Lower lobe of right lung (tissue), 2 donors: Measurements from ENCODE around the gene NUP214. TPM values are rescaled to one million over a fixed set of nuclear protein-coding genes. Genes with fewer than 3 reads are reported as not detected.

ENCODE experiments used
- ATAC-seq, 2 donors: fragments of 200-7000 bp; cut with Tn5 transposase; one replicate each; pipeline ENCODE4 v1.9.1; 2020 to 2022; ENCODE audit warnings: mild to moderate bottlenecking in 2 of 2, moderate library complexity in 2 of 2
- DNase-seq: peaks from one replicate; pipeline ENCODE4 v3.0.0-alpha.2; 2020
- H3K27ac ChIP-seq: fragments of 200-600 bp; one replicate; pipeline ENCODE4 v1.8.0; 2022
- H3K27me3 ChIP-seq: fragments of 200-600 bp; one replicate; pipeline ENCODE4 v1.8.0; 2022; ENCODE audit warnings: low read depth
- H3K36me3 ChIP-seq: fragments of 200-600 bp; one replicate; pipeline ENCODE4 v1.8.0; 2022; ENCODE audit warnings: mild to moderate bottlenecking
- H3K4me1 ChIP-seq: fragments of 200-600 bp; one replicate; pipeline ENCODE4 v1.8.0; 2022
- H3K4me3 ChIP-seq: fragments of 200-600 bp; one replicate; pipeline ENCODE4 v1.8.0; 2022; ENCODE audit warnings: mild to moderate bottlenecking
- H3K9me3 ChIP-seq: fragments of 200-600 bp; one replicate; pipeline ENCODE4 v1.8.0; 2022
- intact Hi-C: fragments of 100-400 bp; cut with DNase I; formaldehyde crosslinking; loops from one replicate; pipeline ENCODE4 v1.11.0; 2022
- total RNA-seq: library from RNA; stranded (reverse); fragmentation: NEBNext Ultra II Directional; extraction: Animal tissue kit (Norgen Biotek cat#: 25700); gene quantifications from one replicate; pipeline ENCODE4 v1.2.1, GENCODE V29; 2021
- TF ChIP-seq, protein P1 (sequence below): fragments of 200-600 bp; IDR thresholded peaks from one replicate; pipeline ENCODE4 v1.8.0; 2022; ENCODE audit warnings: antibody characterized with exemption, mild to moderate bottlenecking
- donor health status: DM: no; HTN: yes; CAD: no; lungs with severe emphysema.

The NUP214 gene
- total RNA-seq, 1 donor from 2014 or later, result 61.4 TPM

DNA sequence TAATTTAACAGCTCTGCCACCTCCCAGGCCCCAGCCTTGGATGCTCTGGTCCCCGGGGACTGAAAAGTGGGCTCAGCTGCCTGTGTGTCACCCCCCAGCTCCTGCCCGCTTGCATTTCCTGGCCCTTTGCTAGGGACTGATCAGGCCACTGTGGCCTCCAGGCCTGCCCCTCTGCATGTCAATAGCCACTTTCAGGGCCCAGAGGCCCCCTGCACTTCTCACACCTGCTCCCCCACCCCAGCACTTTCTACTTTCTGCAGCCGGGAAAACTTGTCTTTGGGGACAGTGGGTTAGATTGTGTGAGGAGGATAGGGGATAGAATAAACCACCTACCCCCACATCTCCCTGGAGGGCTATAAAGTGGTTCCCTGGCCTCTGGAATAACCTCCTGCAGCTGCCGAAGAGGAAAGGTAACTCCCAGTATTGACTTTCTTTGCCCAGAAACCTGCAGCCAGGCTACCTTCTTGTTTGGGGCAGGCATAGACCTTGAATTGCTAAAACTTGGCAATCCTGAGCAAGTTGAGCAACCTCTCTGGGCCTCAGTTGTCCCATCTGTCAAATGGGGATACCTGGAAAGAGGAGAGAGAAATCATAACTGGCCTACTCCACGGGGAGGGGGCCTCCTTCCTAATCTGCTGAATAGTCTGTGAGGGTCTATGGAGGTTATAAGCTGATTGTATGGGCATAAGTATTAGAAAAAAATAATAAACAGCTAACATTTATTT lies 21.2 kb upstream of the NUP214 start:
- Histone ChIP-seq H3K4me1 (no peaks in the 10 kb centered on the region), H3K4me3 (no peak overlapping the region), H3K9me3 (no peaks in the 10 kb centered on the region), H3K27me3 (no peaks in the 10 kb centered on the region), H3K36me3 (no peaks in the 10 kb centered on the region), H3K27ac (no peak overlapping the region)
- no peak for DNase-seq
- TF ChIP-seq, protein P1, sequence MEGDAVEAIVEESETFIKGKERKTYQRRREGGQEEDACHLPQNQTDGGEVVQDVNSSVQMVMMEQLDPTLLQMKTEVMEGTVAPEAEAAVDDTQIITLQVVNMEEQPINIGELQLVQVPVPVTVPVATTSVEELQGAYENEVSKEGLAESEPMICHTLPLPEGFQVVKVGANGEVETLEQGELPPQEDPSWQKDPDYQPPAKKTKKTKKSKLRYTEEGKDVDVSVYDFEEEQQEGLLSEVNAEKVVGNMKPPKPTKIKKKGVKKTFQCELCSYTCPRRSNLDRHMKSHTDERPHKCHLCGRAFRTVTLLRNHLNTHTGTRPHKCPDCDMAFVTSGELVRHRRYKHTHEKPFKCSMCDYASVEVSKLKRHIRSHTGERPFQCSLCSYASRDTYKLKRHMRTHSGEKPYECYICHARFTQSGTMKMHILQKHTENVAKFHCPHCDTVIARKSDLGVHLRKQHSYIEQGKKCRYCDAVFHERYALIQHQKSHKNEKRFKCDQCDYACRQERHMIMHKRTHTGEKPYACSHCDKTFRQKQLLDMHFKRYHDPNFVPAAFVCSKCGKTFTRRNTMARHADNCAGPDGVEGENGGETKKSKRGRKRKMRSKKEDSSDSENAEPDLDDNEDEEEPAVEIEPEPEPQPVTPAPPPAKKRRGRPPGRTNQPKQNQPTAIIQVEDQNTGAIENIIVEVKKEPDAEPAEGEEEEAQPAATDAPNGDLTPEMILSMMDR, result no peak
- intact Hi-C loops, result no loop called here
- ATAC-seq, result no peak

DNA sequence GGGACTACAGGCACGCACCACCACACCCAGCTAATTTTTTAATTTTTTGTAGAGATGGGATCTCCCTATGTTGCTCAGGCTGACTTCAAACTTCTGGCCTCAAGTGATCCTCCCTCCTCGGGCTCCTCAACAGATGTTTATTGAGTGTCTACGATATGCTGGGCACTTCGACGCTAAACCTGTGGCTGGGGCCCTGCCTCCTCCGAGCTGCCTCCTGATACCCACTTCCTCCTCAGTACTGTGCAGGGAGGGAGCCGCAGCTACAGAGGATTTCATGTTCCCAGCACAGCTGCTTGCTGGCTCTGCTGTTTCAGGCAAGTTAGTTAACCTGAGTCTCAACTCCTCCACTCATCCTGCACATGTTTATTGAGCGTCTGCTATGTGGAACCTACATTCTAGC lies 19.4 kb upstream of the NUP214 start:
- H3K4me3 ChIP-seq, result no peak overlapping the region
- TF ChIP-seq, protein P1, result no peak
- H3K27me3 ChIP-seq, result peaks cover 4% of the 10 kb centered on the region
- ATAC-seq, result no peak
- no peak overlapping the region for H3K27ac ChIP-seq
- no peak for DNase-seq
- no peaks in the 10 kb centered on the region for H3K9me3 ChIP-seq
- H3K4me1 ChIP-seq, result no peaks in the 10 kb centered on the region
- intact Hi-C loops, result no loop called here
- no peaks in the 10 kb centered on the region for H3K36me3 ChIP-seq

DNA sequence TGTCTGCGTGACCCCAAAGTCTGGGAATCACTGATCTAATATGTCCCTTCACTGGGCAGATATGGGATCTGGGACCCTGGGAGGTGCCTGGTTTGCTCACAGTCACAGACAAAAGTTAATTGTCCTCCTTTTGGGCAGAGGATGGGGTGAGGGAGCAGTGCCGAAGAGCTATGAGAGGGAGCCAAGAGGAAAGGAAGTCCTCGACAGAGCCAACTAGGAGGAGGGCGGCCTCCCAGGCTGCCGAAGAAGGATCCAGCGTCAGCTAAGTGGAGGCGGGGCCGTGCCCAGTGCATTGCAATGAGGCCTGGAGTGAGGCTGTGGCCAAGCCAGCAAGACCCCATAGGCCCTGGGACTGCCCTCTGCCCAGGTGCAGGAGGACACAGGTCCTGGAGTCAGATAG lies 17.6 kb upstream of the NUP214 start:
- Histone ChIP-seq H3K36me3 (no peaks in the 10 kb centered on the region), H3K27me3 (peaks cover 4% of the 10 kb centered on the region), H3K9me3 (no peaks in the 10 kb centered on the region), H3K4me3 (no peak overlapping the region), H3K27ac (no peak overlapping the region), H3K4me1 (no peaks in the 10 kb centered on the region)
- ATAC-seq (peak in 1 of 2 donors; percentile 16), DNase-seq (no peak)
- TF ChIP-seq, protein P1, result no peak
- intact Hi-C loops, result no loop called here

DNA sequence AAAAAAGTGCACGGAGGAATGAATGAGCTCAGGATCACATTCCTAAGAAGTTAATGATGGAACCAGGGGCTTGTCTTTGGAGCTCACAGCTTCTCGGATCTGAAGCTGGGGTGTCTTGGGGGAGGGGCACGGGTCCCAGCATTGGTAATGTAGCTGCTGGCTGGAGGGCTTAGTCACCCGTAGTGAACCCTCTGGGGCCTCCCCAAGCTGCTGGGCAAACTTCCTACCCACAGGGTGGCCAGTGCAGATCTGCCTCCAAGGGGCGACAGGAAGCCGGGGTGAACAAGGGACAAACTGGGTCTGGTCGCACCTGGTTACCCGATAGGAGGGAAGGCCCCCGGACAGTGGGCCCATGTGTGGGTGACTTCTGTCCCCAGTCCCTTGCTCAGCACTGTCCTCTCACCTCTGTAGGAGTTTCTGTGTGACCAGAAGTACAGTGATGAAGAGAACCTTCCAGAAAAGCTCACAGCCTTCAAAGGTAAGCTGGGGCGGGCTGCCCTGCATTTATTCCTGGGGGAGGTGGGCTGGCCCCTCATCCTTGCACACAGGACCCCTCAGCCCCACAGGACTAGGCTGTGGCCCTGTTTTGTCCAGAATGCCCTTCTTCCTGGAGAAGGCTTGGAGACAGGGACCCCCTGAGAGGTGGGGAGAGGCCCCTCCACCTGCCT lies 14.1 kb upstream of the NUP214 start:
- no peaks in the 10 kb centered on the region for H3K9me3 ChIP-seq
- intact Hi-C loops, result no loop called here
- TF ChIP-seq, protein P1, result no peak
- no peaks in the 10 kb centered on the region for H3K36me3 ChIP-seq
- DNase-seq, result no peak
- no peak for ATAC-seq
- H3K4me1 ChIP-seq, result no peaks in the 10 kb centered on the region
- peaks cover 4% of the 10 kb centered on the region for H3K27me3 ChIP-seq
- no peak overlapping the region for H3K4me3 ChIP-seq
- no peak overlapping the region for H3K27ac ChIP-seq

DNA sequence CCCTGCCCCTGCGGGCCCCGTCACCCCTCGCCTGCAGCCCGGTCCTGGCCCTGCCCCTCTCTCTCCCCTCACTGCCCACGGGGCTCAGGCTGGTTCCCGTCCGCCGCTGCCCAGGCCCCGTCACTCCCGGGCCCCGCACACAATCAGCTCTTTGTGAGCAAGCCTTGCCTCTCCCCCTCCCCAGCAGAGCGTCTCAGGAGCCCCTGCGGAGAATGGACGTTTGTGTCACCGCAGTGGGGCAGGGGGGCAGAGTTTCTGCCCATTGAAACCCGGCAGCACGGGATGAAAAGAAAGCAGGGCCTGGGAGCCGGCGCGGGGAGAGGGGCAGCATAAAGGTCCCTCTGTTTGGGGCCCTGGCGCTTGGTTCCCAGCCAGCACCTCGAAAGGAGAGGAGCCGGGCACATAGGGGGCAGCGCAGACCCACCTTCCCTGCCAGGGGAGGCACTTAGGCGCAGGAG lies 13.5 kb upstream of the NUP214 start:
- intact Hi-C loops, result no loop called here
- no peak overlapping the region for H3K27ac ChIP-seq
- no peaks in the 10 kb centered on the region for H3K9me3 ChIP-seq
- TF ChIP-seq, protein P1, result no peak
- H3K36me3 ChIP-seq, result no peaks in the 10 kb centered on the region
- no peaks in the 10 kb centered on the region for H3K4me1 ChIP-seq
- ATAC-seq (no peak), DNase-seq (no peak)
- no peak overlapping the region for H3K4me3 ChIP-seq
- peaks cover 4% of the 10 kb centered on the region for H3K27me3 ChIP-seq
